GM23338 (cell line): ENCODE measurements around the gene AIRE. TPM values are rescaled to one million over a fixed set of nuclear protein-coding genes. Genes with fewer than 3 reads are reported as not detected.

ENCODE experiments used
- ATAC-seq: fragments of 200-7000 bp; cut with Tn5 transposase; 3 replicates; pipeline ENCODE4 v1.9.1; 2020
- DNase-seq: peaks from one replicate; pipeline ENCODE4 v3.0.0-alpha.2; 2015; ENCODE audit warnings: low spot score
- H2AFZ ChIP-seq: fragments of 200-600 bp; sonication (generic); 2 replicates; pipeline ENCODE4 v1.8.0; 2016; ENCODE audit warnings: antibody characterized with exemption, mild to moderate bottlenecking, moderate library complexity
- H3F3A ChIP-seq: fragments of 200-600 bp; sonication (generic); replicated peaks from 2 replicates; pipeline ENCODE4 v1.8.0; 2017; ENCODE audit warnings: antibody characterized with exemption, mixed run types, low read depth
- H3K27ac ChIP-seq: fragments of 200-600 bp; sonication (generic); 2 replicates; pipeline ENCODE4 v1.6.1; 2016; ENCODE audit warnings: low read depth
- H3K27me3 ChIP-seq: fragments of 200-600 bp; sonication (generic); 2 replicates; pipeline ENCODE4 v1.8.0; 2016; ENCODE audit warnings: mild to moderate bottlenecking, mixed run types, moderate library complexity; ENCODE audit not compliant: insufficient read depth
- H3K36me3 ChIP-seq: fragments of 200-600 bp; sonication (generic); 2 replicates; pipeline ENCODE4 v1.8.0; 2016; ENCODE audit warnings: mild to moderate bottlenecking; ENCODE audit not compliant: insufficient read depth
- H3K4me1 ChIP-seq: fragments of 200-600 bp; sonication (generic); 2 replicates; pipeline ENCODE4 v1.8.0; 2016; ENCODE audit warnings: mild to moderate bottlenecking, moderate library complexity; ENCODE audit not compliant: insufficient read depth
- H3K4me2 ChIP-seq: fragments of 200-600 bp; sonication (generic); 2 replicates; pipeline ENCODE4 v1.7.1; 2017; ENCODE audit warnings: mixed run types
- H3K4me3 ChIP-seq: fragments of 200-600 bp; sonication (generic); 2 replicates; pipeline ENCODE4 v1.6.1; 2016; ENCODE audit warnings: mixed run types
- H3K79me2 ChIP-seq: fragments of 200-600 bp; sonication (generic); replicated peaks from 2 replicates; pipeline ENCODE4 v1.8.0; 2017; ENCODE audit warnings: mild to moderate bottlenecking; ENCODE audit not compliant: insufficient read depth
- H3K9me2 ChIP-seq: fragments of 200-600 bp; sonication (generic); 2 replicates; pipeline ENCODE4 v1.8.0; 2017; ENCODE audit not compliant: insufficient read depth
- H4K20me1 ChIP-seq: fragments of 200-600 bp; sonication (generic); replicated peaks from 2 replicates; pipeline ENCODE4 v1.8.0; 2017; ENCODE audit warnings: mild to moderate bottlenecking; ENCODE audit not compliant: insufficient read depth
- H3K27ac Mint-ChIP-seq: 2 replicates; pipeline ENCODE4 v1.8.0; 2020; ENCODE audit warnings: inconsistent platforms, mild to moderate bottlenecking, moderate library complexity, mixed read lengths
- H3K27me3 Mint-ChIP-seq: 3 replicates; pipeline ENCODE4 v1.8.0; 2022; ENCODE audit warnings: low read depth, mild to moderate bottlenecking, moderate library complexity, mixed read lengths, inconsistent platforms; ENCODE audit not compliant: insufficient read depth, poor library complexity
- H3K36me3 Mint-ChIP-seq: 3 replicates; pipeline ENCODE4 v1.8.0; 2021; ENCODE audit warnings: low read depth, mild to moderate bottlenecking, inconsistent platforms, moderate library complexity, mixed read lengths
- H3K4me1 Mint-ChIP-seq: 3 replicates; pipeline ENCODE4 v1.8.0; 2020; ENCODE audit warnings: mild to moderate bottlenecking, inconsistent platforms, mixed read lengths
- H3K4me3 Mint-ChIP-seq: 3 replicates; pipeline ENCODE4 v1.8.0; 2021; ENCODE audit warnings: moderate library complexity, mild to moderate bottlenecking, inconsistent platforms, mixed read lengths
- H3K9me3 Mint-ChIP-seq: 3 replicates; pipeline ENCODE4 v1.8.0; 2020; ENCODE audit warnings: moderate library complexity, mild to moderate bottlenecking, inconsistent platforms, mixed read lengths
- CTCF ChIP-seq, 2 experiments: fragments of 200-600 bp in 1 of 2; sonication (generic) in 1 of 2; conservative IDR thresholded peaks; 2 replicates each; pipeline versions ENCODE4 v1.5.1 to v1.6.1; 2016 to 2017; ENCODE audit warnings: antibody characterized with exemption in 2 of 2, low read depth in 2 of 2, mild to moderate bottlenecking in 2 of 2, moderate library complexity in 1 of 2
- EZH2phosphoT487 ChIP-seq: fragments of 200-600 bp; sonication (generic); IDR thresholded peaks from one replicate; pipeline ENCODE4 v1.8.1; 2018; ENCODE audit warnings: antibody characterized with exemption; ENCODE audit not compliant: unreplicated experiment
- REST ChIP-seq: IDR thresholded peaks from one replicate; pipeline ENCODE4 v1.6.1; 2018; ENCODE audit warnings: antibody characterized with exemption; ENCODE audit not compliant: unreplicated experiment
- STAT1 ChIP-seq: IDR thresholded peaks from one replicate; pipeline ENCODE4 v1.6.1; 2016; ENCODE audit warnings: antibody characterized with exemption; ENCODE audit not compliant: unreplicated experiment
- ZNF114 ChIP-seq: fragments of 250-450 bp; sonication (Bioruptor Pico); IDR thresholded peaks from 2 replicates; pipeline ENCODE4 v1.5.0; 2020; ENCODE audit warnings: mild to moderate bottlenecking, moderate library complexity
- ZNF462 ChIP-seq: fragments of 250-450 bp; sonication (Bioruptor Pico); IDR thresholded peaks from 2 replicates; pipeline ENCODE4 v1.5.0; 2020; ENCODE audit warnings: mild to moderate bottlenecking, moderate library complexity
- polyA plus RNA-seq: library from polyadenylated mRNA; unstranded; fragments of >200 nt; fragmentation: Nextera tagmentation; extraction: Ambion mirVana; gene quantifications from 2 replicates; pipeline ENCODE4 v1.2.1, GENCODE V29; 2016
- total RNA-seq: library from RNA; depleted of rRNA; stranded (reverse); fragments of >200 nt; shearing (Covaris generic); gene quantifications from 2 replicates; pipeline ENCODE4 v1.2.3, GENCODE V29; 2014

AIRE gene
- total and polyA plus RNA-seq, 2 experiments from 2014 or later: 0.10 TPM; not detected in 1

- DNase-seq (no peak), ATAC-seq (no peak)
- Histone ChIP-seq H3K4me2 (no peak overlapping the region), H3F3A (no peaks in the 10 kb centered on the region), H2AFZ (no peak overlapping the region), H3K79me2 (no peaks in the 10 kb centered on the region), H3K36me3 (no peaks in the 10 kb centered on the region), H3K27ac (no peak overlapping the region), H3K4me1 (no peaks in the 10 kb centered on the region), H3K9me2 (no peaks in the 10 kb centered on the region), H4K20me1 (no peaks in the 10 kb centered on the region), H3K4me3 (no peak overlapping the region), H3K27me3 (no peaks in the 10 kb centered on the region)
- H3K27ac Mint-ChIP-seq: no peak overlapping the region
- no peak overlapping the region for H3K4me3 Mint-ChIP-seq
- H3K9me3 Mint-ChIP-seq: no peaks in the 10 kb centered on the region
- no peaks in the 10 kb centered on the region; the same call in 2 of the 3 replicates for H3K36me3 Mint-ChIP-seq
- TF ChIP-seq ZNF462 (CRISPR knock-in tag) (no peak), STAT1 (no peak), REST (no peak), EZH2phosphoT487 (no peak), CTCF (conservative IDR thresholded peaks at IDR 0.05; ENCODE audit: low read depth in 2 of 2) (no peak), ZNF114 (CRISPR knock-in tag) (no peak)
- no peaks in the 10 kb centered on the region for H3K4me1 Mint-ChIP-seq
- peaks cover 3% of the 10 kb centered on the region for H3K27me3 Mint-ChIP-seq
These were observed 45.5 kb downstream of the AIRE start for GRCh38 chr21:44331209-44331608.
